ENCODE results near the gene RGP1.

Gene RGP1

GRCh38 chr9:35774907-35775635, 26.0 kb downstream of the RGP1 start:
- no peak overlapping the region for H3K4me3 ChIP-seq (replicated peaks; ENCODE audit: low read depth, low read length)
- DNase-seq (ENCODE audit: extremely low read depth, low read depth), result no peak
- no peak for TF ChIP-seq CTCF (IDR thresholded peaks at IDR 0.05; ENCODE audit: low read depth, low read length, missing control alignments)

GRCh38 chr9:35776018-35776417, 26.9 kb downstream of the RGP1 start:
- no peak overlapping the region for H3K4me3 ChIP-seq (replicated peaks; ENCODE audit: low read depth, low read length)

GRCh38 chr9:35778496-35778895, 29.4 kb downstream of the RGP1 start:
- H3K4me3 ChIP-seq (replicated peaks; ENCODE audit: low read depth, low read length), result no peak overlapping the region
- no peak for DNase-seq (ENCODE audit: extremely low read depth, low read depth)
- TF ChIP-seq CTCF (IDR thresholded peaks at IDR 0.05; ENCODE audit: low read depth, low read length, missing control alignments), result no peak

More at GRCh38 chr9:35776018-35776417, 26.9 kb downstream of the RGP1 start:
- TF ChIP-seq CTCF (IDR thresholded peaks at IDR 0.05; ENCODE audit: low read depth, low read length, missing control alignments), result no peak
- no peak for DNase-seq (ENCODE audit: extremely low read depth, low read depth)

GRCh38 chr9:35781066-35781465, 32.0 kb downstream of the RGP1 start:
- H3K4me3 ChIP-seq (replicated peaks; ENCODE audit: low read depth, low read length), result no peak overlapping the region
- no peak for DNase-seq (ENCODE audit: extremely low read depth, low read depth)
- no peak for TF ChIP-seq CTCF (IDR thresholded peaks at IDR 0.05; ENCODE audit: low read depth, low read length, missing control alignments)

GRCh38 chr9:35783418-35783817, 34.3 kb downstream of the RGP1 start:
- H3K4me3 ChIP-seq (replicated peaks; ENCODE audit: low read depth, low read length), result no peak overlapping the region
- no peak for TF ChIP-seq CTCF (IDR thresholded peaks at IDR 0.05; ENCODE audit: low read depth, low read length, missing control alignments)
- no peak for DNase-seq (ENCODE audit: extremely low read depth, low read depth)

GRCh38 chr9:35789541-35789940, 40.5 kb downstream of the RGP1 start:
- H3K4me3 ChIP-seq (replicated peaks; ENCODE audit: low read depth, low read length), result no peak overlapping the region
- no peak for DNase-seq (ENCODE audit: extremely low read depth, low read depth)
- TF ChIP-seq CTCF (IDR thresholded peaks at IDR 0.05; ENCODE audit: low read depth, low read length, missing control alignments), result no peak

GRCh38 chr9:35790025-35790384, 40.9 kb downstream of the RGP1 start:
- DNase-seq (ENCODE audit: extremely low read depth, low read depth), result no peak
- TF ChIP-seq CTCF (IDR thresholded peaks at IDR 0.05; ENCODE audit: low read depth, low read length, missing control alignments), result no peak

More at GRCh38 chr9:35790025-35790384, 40.9 kb downstream of the RGP1 start:
- H3K4me3 ChIP-seq (replicated peaks; ENCODE audit: low read depth, low read length), result no peak overlapping the region
